Myocyte (in vitro differentiated cells): Measurements from ENCODE around the gene EIF2A. TPM values are rescaled to one million over a fixed set of nuclear protein-coding genes. Genes with fewer than 3 reads are reported as not detected.

Experiments used
- DNase-seq: peaks from one replicate; pipeline ENCODE4 v3.0.0-alpha.2; 2012; ENCODE audit warnings: low read depth
- total RNA-seq: library from RNA; depleted of rRNA; stranded (reverse); fragments of >200 nt; gene quantifications from 2 replicates; pipeline ENCODE4 v1.2.3, GENCODE V29; 2014

Gene EIF2A
- total RNA-seq, 1 donor from 2014 or later, result 179 TPM

- DNase-seq, result no peak
Measured at GRCh38 chr3:150543128-150543527, 3.5 kb upstream of the EIF2A start.

- DNase-seq, result no peak
Measured at GRCh38 chr3:150543531-150543930, 3.1 kb upstream of the EIF2A start.

GRCh38 chr3:150544041-150544440 lies 2.5 kb upstream of the EIF2A start:
- no peak for DNase-seq

DNA sequence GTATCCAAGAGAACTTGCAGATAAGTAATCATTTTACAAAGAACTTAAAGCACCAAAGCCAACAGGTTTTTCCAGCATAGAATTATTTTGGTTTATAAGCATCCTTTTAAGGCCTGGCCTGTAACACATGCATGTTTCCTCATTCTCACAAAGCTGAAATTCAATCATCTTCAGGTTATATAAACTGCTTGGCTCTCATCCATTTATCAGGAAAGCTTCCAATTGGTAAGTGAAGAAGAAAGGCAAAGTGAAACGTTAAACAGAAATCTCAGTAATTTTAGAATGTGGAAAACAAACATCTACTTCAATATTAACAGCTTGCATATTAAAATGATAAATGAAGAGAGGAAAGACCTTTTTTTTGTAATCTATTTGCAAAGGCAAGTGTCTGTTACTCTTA lies 1.9 kb upstream of the EIF2A start:
- no peak for DNase-seq

- DNase-seq, result no peak
Measured at GRCh38 chr3:150545419-150546225, 965 bp upstream of the EIF2A start.

DNA sequence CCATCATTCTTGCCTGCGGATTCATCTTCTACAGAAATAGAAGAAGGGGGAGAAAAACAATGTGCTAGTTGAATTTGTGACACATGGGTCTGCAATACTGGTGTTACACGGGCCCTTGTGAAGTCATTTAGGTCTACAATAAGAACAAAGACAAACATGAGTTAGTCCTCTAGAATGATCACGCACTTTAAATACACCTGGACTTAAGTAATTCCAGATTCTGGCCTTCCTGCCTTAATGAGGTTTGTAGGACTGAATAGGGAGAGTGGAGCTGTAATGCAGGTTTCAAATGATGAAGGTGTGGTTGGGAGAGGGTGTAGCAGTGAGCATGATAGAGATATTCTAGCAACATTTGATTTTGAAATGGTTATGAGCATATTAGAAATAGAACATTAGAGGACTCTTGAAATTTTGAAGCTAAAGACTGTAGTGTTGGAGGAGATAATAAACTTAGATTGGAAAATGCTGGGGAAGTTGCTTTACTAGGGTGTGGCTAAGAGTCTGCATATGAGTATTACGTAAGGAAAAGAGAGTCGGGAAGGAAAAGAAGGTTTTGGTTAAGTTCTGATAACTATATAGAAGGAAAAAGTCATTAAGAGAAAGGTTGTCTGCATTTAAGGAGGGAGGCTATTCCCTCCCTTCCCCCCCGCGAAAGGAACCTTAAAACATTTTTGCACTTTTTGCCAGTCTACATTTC lies 606 bp downstream of the EIF2A start:
- DNase-seq, result no peak

DNA sequence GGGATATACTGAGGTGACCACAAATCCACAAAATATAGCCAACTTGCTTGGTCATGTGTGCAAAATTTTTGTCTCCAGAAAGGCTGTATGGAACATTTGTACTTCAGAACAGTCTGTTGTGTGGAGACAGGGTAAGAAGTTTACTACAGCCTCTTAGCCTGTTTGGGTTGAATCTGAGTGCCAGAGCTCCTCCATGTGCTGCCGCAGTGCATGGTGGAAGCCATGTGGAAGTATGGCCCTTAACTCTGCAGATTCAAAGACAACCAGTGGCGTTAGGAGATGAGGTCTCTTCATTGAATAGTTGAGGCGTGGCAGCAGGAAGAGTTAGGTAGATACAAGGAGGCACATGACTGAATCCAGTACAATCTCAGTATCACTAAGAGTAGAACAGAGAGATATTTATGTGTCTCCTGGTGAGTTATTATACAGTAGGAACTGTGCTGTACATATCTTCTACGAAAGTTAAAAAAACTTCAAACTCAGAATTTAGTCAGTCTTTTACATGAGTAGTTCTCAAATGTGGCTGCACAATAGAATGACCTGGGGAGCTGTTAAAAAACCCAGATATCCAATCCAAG lies 9.4 kb downstream of the EIF2A start:
- no peak for DNase-seq

- no peak for DNase-seq
Measured at GRCh38 chr3:150556792-150557191, 10.2 kb downstream of the EIF2A start.

DNA sequence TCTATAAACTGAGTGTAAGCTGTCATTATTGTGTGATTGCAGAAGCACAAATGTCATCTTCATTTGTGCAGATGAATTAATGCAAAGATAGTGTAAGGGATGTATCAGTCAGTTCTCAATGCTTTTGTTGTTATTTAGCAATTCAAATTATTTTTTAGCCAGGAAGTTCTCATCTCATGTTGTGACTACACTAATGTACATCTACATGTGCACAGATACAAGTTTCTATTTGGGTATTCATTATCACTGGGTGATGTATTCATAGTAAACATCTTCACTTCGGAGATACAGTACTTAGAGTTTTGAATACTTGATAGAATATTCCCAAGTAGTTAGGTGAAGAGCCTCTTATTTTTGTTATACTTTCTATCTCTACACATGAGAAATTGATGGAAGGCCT lies 11.1 kb downstream of the EIF2A start:
- DNase-seq, result no peak

- no peak for DNase-seq
Measured at GRCh38 chr3:150564243-150564642, 17.7 kb downstream of the EIF2A start.

- DNase-seq, result no peak
Measured at GRCh38 chr3:150567328-150567727, 20.7 kb downstream of the EIF2A start.

GRCh38 chr3:150577855-150578254 lies 31.3 kb downstream of the EIF2A start:
- no peak for DNase-seq

GRCh38 chr3:150581174-150581573 lies 34.6 kb downstream of the EIF2A start:
- DNase-seq, result no peak

DNA sequence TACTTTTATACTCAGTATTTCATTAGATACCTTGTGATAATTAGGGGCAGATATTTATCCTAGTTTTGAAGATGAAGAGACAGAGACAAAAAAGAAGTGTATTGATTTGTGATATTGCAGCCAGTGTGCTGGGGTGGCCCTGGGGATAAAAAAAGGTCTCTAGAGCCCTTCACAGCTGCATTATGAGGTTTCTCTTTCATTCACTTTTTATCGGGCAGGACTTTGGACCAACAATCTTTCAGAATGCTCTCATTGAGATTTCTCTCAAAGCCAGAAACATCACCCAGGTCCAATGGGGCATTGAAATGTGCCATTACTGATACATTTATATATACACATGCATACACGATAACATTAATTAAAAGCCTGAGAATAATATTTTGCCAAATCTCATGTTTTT lies 36.0 kb downstream of the EIF2A start:
- no peak for DNase-seq

DNA sequence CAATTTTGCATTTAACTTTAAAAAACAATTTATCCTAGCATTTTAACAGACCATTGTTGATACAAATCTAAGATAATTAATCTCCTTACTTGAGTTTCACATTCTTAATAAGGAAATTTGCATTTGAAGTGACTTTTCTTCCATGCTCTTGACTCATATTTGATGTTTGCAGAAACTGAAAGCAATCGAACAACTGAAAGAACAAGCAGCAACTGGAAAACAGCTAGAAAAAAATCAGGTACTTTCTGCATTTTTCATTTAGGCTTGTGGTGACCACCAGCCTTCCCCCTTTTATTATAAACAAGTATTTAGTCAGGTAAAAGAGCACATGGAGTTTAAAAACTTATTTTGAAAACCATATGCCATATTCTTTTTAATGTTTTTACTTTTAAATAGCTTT lies 36.4 kb downstream of the EIF2A start:
- DNase-seq, result no peak

GRCh38 chr3:150588027-150588830 lies 41.6 kb downstream of the EIF2A start:
- DNase-seq, result peak; percentile 31

DNA sequence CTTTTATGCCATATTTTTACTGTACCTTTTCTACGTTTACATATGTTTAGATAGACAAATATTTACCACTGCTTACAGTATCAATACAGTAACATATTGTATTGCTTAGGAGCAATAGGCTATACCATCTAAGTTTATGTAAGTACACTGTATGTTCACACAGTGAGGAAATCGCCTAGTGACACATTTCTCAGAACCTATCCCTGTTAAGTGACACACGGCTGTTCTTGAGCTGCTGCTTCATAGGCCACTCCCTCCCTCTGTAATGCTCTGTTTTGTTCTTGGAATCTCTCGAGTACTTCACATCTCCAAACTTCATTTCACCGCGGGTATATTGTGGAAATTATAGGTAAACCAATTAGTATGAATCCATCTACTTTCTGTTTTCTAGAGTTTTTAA lies 43.2 kb downstream of the EIF2A start:
- DNase-seq, result no peak

DNA sequence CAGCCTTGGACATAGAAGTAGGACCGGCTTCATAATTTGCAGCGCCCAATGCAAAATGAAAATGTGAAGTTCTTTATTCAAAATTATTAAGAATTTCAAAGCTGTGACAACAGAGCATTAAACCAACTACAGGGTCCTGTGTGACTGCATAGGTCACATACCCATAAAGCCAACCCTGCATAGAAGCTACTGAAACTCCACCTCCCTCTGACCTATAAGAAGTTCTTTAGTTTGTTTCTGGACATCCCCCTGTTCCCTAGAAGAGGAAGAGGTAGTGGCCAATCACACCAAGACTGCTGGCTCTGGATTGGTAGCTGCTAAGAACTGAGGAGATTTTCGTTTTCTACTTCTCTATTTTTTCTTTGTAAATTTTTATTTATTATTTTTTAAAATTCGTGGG lies 47.6 kb downstream of the EIF2A start:
- DNase-seq, result no peak

DNA sequence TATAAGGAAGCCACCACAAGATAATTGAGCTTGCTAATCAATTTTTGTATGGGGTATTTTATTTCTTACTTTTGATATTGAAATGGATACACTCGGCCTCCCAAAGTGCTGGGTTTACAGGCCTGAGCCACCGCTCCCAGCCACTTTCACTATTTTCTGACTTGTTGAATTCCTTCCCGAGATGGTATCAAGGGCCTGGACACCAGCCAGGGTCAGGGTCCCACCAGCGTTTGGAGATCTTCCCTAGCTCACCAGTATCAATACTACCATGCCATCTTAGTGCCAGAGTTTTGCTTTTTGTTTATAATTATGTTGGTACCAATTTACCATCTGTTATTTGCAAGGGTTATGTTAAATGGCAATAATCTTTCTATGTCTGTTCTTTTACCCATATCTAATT lies 51.1 kb downstream of the EIF2A start:
- DNase-seq, result no peak

GRCh38 chr3:150599611-150600297 lies 53.2 kb downstream of the EIF2A start:
- peak; percentile 33 for DNase-seq
